ENCODE data around the gene PLCL2.
A peak's percentile ranks its signal among the peaks of the same experiment; 100 is the strongest.

PLCL2 gene

GRCh38 chr3:16866571-16866970 is 18.2 kb upstream of the PLCL2 start:
- no peak for DNase-seq

- DNase-seq = no peak
These were observed 16.2 kb upstream of the PLCL2 start for GRCh38 chr3:16868513-16868912.

- DNase-seq = no peak
These were observed 15.3 kb upstream of the PLCL2 start for GRCh38 chr3:16869261-16870005.

DNA sequence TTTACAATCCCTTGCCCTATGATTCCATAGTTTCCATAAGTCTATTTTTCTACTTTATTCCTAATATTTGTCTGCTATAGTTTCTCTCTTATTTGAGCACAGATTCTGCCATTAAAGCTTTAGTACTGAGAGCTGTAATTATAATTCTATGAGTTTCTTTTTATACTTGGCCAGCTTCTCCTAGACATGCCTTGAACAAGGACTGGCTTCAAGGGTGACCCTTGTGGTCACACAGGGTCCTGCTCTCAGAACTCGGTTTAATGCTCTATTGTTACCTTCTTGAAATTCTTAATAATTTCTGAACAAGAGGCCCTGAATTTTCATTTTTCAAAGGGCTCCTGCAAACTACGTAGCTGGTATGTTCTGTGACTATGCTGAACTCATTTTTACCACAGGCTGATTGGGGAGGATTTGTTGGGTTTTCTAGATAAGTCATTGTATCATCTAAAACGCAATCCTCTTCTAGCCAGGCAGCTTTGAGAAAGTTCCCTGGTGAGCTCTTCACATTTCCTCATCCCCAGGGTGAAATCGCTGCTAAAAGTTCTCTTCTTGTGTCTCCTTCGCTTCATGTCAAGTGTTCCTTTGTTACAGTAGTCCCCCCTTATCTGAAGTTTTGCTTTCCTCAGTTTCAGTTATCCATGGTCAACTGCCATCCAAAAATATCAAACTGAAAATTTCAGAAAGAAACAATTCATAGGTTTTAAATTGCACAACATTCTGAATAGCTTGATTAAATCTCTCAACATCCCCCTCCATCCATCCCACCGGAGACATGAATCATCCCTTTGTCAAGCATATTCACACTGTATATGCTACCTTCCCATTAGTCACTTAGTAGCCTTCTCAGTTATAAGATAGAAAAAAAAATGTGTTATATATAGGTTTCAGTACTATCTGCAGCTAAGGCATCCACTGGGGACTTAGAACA is 12.6 kb upstream of the PLCL2 start:
- DNase-seq = no peak

- no peak for DNase-seq
These were observed 10.9 kb upstream of the PLCL2 start for GRCh38 chr3:16873872-16874271.

DNA sequence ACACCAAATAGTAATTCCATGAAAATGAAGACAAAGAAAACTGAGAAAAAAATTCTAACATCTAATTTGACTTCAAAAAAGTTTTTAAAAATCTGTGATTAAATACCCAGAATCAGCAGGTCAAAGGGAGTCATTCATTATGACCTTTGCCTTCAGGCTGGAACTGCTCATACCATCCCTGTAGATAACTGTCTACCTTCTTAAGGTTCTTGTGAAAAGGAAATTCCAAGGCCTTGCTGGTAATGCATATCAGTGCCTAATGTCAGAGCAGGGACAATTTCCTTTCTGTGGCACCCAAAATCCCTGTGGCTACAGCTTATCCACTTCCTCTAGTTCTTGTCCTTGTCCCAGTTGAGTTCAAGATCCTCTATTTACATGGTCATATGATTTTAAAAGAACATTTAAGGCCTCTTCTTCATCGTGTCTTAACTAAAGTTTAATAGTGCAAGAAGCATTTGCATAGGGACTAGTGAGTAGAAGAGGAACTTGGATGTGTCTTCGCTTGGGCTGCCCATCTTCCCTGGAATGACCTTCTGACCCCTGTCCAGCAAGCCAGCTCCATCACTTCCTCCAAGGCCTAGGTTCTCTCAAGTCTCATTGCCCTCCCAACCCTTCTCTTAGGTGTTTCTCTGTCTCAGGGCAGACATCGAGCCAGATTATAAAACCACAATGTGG is 8.7 kb upstream of the PLCL2 start:
- no peak for DNase-seq

GRCh38 chr3:16877505-16877904 is 7.2 kb upstream of the PLCL2 start:
- DNase-seq = no peak

DNA sequence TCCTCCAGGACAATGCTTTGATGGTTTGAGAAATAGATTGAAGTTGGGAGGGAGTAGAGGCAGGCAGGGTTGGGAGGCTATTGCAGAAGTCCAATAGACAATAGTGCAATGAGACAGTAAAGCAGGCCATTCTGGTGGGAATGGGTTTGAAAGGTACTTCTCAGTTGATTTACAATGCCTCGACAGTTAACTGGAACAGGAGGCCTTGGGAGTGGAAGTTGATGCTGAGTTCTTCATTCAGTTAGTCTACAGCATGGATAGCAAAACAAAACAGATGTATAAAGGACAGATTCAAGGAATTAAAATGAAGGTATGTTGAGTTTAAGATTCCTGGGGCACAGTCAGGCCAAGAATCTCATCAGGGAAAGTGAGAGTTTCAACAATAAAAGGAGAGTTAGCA is 6.8 kb upstream of the PLCL2 start:
- no peak for DNase-seq

- DNase-seq = no peak
These were observed 2.7 kb upstream of the PLCL2 start for GRCh38 chr3:16881896-16882630.

DNA sequence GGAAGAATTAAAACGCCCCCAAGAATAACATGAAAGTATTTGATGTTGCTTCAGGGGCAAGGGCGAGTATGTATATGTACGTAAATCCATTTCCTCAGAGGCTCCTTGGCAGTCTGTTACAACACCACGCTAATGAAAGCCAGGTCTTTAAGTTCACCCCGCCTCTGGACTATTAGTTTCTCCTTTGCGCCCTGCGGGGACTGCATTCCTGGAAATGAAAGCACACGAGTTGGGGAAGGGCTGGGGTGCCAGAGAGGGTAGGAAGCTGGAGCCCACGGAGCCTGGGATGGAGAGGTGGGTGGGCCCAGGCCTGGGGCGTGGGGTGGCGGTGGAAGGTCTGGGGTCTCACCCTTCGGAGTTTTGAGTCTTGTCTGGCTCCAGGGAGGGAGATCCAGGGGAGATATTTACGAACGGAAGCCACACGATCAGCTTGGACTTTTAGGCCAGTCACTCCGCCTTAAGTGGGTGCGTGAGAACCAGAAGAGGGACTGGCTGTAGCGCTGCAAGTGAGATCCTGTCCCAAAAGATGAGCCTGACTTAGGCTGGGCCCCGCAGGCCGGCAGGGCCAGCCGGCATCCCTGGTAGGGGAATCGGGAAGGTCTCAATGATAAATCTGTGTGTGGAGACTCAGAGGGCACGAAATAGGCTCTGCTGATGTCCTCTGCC is 1.6 kb upstream of the PLCL2 start:
- peak; percentile 77 for DNase-seq

DNA sequence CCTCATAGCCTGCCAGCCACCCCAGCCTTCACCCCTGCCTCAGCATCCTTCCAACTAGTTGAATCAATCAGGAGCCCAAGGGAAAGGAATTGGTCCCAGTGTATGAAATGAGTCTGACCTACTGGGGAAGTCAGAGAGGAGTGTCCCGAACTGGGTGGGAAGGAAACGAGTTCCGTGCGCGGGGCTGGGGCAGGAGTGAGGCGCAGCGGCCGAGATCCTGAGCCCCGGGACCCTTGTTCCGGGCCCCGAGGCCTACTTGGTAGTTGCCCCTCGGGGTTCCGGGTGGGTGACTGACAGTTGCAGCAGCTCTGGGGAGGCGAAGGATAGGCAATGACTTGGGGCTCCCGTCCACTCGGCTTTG is 1.1 kb upstream of the PLCL2 start:
- DNase-seq = no peak

- peak; percentile 87 for DNase-seq
These were observed 539 bp upstream of the PLCL2 start for GRCh38 chr3:16884084-16884747.

DNA sequence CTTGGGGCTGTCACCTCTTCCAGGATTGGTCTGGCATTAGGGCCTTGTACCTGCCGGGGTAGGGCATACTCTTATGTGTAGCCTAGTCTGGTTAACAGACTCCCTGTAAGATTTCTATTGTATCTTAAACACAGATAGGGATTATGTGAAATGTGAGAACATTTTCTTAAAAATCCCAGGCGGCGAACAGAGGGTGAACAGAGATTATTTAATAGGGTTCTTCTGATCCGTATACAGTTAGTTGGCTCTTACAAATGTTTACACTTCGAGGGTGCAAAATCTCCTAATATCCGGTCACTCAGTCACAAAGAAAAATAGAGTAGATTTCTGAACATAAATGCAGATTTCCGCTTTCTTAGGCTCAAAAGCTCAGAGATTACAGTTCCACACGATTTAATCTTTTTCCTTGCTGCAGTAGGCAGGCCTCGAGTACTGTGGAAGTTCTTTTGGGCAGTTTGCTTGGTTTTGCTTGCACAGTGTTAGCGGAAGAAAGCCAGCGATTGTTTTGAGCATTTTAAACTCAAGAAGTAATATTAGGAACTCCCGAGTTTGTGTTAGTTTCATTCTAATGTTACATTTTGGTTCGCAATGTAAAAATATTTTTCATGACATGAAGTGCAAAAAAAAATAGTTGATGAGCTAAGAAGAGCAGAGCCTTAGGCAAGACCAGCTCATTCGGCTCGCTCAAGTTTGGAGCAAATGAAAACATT is 993 bp downstream of the PLCL2 start:
- no peak for DNase-seq

- no peak for DNase-seq
These were observed 1.5 kb downstream of the PLCL2 start for GRCh38 chr3:16886303-16886683.

DNA sequence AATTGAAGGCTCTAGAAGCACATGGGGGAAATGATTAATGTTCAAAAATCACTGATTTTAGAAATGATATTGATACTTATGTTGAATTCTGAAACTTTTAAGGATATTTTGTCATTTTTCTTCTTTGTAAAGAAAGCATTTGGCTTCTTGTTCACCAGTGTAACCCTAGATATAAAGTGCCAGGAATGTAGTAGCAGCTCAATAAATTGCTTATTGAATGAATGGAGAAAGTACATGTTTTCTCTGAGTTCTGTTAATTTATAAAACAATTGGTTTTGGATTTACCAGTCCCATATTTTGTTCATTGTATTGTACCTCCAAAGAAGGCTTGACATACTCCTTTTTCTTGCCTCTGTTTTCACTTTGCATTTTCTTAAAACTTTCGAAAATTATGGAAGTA is 2.4 kb downstream of the PLCL2 start:
- DNase-seq = no peak

- DNase-seq = no peak
These were observed 3.6 kb downstream of the PLCL2 start for GRCh38 chr3:16888356-16888755.

DNA sequence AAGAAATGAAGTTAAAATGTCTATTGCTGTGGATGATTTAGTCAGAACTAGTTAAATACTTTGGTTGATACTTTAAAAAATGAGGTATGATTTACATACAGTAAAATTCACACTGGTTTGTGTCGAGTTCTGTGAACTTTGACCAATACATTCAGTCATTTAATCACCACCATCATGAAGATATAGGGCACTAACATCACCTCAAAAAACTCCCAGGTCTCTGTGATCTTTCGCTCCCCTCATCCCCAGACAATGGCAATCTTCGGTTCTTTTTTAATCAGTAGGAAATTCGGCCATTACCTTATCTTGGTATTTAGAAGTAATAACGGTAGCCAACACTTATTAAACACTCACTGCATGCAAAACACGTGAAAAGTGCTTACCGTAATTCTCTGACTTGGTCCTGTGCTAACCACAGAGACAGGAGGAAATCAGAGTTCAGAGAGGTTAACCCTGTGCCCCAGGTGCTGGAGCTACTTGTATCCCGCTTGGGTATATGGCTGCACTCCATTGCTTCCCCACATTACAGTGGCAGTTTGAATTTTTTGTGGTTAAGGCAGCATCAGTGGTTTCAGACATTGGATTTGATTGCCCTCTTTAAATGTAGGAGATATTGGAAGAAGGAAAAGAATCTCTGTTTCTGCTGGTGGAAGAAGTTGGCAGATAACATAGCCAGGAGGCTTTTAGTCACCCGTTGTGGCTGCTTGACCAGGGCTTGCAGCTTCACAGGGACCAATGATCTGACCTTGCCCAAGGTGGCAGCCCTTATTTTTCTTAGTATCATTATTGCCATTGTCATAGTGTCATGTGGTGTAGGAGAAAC is 4.2 kb downstream of the PLCL2 start:
- DNase-seq = no peak

- peak; percentile 79 for DNase-seq
These were observed 6.0 kb downstream of the PLCL2 start for GRCh38 chr3:16890597-16891333.

DNA sequence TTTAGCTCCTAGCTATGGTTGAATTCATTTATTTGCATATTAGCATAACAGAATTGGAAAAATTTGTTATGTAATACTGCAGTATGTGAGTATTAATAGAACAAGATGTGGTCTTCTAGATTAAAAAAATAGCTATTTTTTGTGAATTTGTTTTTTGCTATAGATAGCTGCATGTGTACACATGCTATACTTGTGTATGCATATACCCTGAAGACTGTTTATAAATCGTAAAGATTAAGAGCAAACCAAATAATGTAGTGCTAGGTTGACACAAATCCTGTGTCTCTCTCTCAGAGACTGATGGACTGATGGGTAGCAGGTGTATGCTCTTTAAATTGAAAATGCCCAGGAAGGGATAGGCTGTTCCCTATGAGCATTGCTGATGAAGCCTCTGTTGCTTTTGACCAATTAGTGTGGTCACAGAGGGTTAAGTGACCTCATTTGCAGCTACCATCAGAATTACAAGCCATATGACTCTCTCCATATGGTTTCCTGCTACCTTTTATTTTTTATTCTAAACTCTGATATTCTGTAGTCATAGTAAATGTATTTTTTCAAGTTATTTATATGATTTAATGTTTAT is 9.0 kb downstream of the PLCL2 start:
- no peak for DNase-seq
